OCI-LY3 (cell line): ENCODE measurements around the gene PRKCD.

Experiments used
- CTCF ChIP-seq: fragments of 200-600, 300-600 bp; sonication (generic); IDR thresholded peaks from 2 replicates; pipeline ENCODE4 v1.5.1; 2014; ENCODE audit warnings: antibody characterized with exemption, low read length, low read depth
- EZH2phosphoT487 ChIP-seq: fragments of 200-600 bp; shearing (Covaris generic); IDR thresholded peaks from 2 replicates; pipeline ENCODE4 v1.6.1; 2018; ENCODE audit warnings: antibody characterized with exemption, mixed run types, low read depth

- no peak for TF ChIP-seq CTCF
- no peak for TF ChIP-seq EZH2phosphoT487
These were observed 19.5 kb downstream of the PRKCD start for GRCh38 chr3:53180305-53181023.
